GDM1 (cell line): ENCODE measurements around the gene CACNB4.
"Not testable (repeated sequence)": the region's sequence is repeated elsewhere in the genome, so short reads cannot be mapped to it uniquely, and the experiment has no call there.

Source experiments
- DNase-seq: peaks from one replicate; lab custom pipeline; 2025; lab: John Stamatoyannopoulos, UW

The CACNB4 gene

DNA sequence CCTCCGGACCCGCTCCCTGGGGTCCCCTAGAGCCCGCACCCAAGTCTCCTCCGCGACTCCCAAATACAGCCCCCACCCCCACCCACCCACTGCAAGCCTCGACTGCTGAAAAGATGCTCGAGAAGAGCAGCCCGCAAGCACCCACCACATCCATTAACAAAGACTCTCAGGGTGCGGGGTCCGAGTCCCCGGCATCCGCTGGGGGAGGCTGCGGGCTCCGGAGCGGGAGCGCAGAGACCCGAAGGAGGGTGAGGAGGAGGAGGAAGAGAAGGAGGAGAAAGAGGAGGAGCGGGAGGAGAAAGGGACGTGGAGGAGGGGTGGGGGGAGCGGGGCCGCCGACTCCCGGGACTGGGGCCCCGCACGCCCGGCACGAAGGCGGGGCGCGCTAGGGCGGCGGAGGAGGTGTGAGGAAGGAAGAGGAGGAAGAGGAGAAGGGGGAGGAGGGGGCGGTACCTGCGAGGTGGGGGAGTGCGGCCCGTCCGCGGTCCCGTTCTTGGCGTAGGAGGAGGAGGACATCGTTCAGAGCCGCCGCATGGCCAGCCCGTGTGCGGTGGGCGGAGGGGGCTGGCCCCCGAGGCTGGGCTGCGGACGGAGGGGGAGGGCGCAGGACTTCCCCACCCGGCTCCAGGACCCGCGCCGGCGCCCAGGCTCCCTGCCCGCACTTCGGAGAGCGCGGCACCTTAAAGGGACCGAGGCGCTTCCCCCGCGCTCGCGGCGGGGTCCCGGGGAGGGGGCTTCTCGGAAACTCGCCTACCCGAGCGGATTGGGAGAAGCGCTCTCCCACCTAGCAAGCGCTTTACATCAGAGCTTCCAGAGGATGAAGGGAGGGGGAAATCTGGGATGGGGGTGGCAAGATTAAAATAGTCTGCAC, at the start of gene CACNB4:
Gene CACNB4 (minus strand): TSS at position 549 of the 871 bp plus-strand sequence.
- DNase-seq = peak; percentile 61

DNA sequence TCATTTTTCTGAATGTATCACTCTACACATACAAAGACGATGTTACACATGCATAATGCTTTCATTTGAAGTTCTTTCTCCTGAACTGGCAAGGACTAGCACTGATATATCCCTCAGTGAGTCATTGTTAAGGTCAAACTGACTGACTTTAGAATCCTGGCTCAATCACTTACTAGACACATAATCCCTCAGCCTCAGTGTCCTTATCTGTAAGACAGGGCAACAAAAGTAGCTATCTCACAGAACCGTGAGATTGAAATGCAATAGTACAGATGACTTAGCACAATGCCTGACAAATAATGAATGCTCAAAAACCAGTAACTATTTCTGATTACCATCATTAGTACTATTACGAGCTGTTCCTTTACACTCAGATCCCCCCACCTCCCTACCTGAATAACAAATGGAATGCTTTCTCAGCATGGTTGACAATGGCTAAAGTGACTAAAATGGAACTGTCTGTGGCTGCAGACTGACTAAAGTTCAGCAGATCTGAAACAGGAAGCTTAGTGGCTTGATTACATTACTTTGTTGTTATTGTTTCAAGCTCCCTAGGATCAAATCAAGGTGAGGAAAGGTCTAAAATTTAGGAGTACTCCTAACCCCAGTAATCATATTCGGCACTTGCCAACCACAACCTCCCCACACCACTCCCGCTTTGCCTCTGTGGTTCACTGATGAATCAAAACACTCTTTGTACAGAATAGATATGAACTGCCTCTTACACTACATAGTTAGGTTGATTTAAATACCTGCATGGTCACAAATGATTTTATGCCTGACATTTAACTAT, 35.8 kb upstream of the CACNB4 start:
- no peak for DNase-seq

- no peak for DNase-seq
Observed at GRCh38 chr2:152132306-152132705, 33.5 kb upstream of the CACNB4 start.

DNA sequence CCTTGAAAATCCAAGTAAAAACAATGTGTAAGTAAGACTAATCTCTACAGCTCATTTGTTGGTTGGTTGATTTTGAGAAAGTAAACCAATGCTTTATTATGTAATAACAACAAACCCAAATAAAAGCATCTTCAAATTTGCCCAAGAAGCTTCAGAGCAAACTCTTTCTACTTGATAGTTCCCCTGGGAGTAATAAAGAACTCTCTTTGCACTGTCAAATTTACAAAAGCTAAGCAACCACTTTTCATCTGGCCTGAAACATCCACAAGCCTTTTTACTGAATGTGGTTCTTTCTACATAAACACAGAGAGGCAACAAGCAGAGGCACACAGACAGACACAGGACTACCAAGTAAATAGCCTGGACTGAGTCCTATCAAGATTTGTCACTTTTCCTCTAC, 28.8 kb upstream of the CACNB4 start:
- no peak for DNase-seq

- DNase-seq = no peak
Observed at GRCh38 chr2:152126664-152127063, 27.8 kb upstream of the CACNB4 start.

DNA sequence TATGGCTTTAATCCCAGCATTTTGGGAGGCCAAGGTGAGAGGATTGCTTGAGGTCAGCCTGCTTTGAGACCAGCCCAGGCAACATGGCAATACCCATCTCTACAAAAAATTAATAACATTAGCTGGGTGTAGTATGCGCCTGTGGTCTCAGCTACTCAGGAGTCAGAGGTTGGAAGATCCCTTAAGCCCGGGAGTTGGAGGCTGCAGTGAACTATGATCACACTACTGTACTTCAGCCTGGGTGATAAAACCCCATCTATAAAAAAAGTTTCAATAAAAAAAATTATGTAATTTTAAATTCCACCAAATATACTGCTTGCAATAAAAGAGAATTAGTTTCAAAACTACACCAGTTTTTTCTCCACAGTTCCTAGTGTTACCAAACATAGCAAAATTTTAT, 23.3 kb upstream of the CACNB4 start:
- no peak for DNase-seq

DNA sequence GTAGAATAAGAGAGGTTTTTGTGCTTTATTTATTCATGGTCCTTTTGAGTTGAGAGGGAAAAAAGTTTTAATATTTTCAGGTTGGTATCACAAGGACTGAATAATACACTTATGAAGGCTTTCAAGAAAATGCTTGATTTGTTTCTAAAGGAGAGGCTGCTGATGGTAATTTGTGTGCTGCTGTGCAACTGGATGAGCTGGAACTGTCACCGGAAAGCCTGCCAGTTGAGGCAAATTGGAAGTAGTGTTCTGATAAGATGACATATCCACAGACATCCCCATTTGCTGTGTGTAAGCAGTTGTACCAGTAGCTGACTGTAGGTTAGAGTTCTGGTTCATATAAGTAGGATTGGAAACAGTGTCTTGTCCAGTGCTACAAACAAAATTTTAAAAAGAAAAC, 21.6 kb upstream of the CACNB4 start:
- DNase-seq = no peak

GRCh38 chr2:152115952-152116351, 17.1 kb upstream of the CACNB4 start:
- DNase-seq = no peak

DNA sequence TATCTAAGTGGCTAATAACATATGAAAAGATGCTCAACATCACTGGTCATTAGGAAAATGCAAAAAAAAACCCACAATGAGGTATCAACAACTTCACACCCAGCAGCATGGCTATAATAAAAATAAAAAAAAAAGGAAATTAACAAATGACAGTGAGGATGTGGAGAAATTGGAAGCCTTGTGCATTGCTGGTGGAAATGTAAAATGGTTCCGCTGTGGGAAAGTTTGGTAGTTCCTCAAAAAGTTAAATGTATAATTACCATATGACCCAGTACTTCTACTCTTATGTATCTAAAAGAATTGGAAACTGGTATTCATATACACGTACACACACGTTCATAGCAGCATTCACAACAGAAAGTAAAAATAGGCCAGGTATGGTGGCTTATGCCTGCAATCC, 15.5 kb upstream of the CACNB4 start:
- no peak for DNase-seq

DNA sequence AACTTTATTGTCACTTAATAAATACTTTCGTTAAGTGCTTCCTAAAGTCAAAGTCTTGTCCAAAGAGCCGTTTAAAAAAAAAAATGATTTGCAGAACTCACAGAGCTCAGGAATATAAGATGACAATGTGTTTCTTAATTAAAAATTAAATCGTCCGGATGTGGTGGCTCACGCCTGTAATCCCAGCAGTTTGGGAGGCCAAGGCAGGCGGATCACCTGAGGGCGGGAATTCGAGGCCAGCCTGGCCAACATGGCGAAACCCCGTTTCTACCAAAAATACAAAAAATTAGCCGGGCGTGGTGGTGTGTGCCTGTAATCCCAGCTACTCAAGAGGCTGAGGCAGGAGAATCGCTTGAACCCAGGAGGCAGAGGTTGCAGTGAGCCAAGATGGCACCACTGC, 8.3 kb upstream of the CACNB4 start:
- not testable (repeated sequence) for DNase-seq

GRCh38 chr2:152106464-152106863, 7.6 kb upstream of the CACNB4 start:
- no peak for DNase-seq

GRCh38 chr2:152103271-152103670, 4.4 kb upstream of the CACNB4 start:
- no peak for DNase-seq

DNA sequence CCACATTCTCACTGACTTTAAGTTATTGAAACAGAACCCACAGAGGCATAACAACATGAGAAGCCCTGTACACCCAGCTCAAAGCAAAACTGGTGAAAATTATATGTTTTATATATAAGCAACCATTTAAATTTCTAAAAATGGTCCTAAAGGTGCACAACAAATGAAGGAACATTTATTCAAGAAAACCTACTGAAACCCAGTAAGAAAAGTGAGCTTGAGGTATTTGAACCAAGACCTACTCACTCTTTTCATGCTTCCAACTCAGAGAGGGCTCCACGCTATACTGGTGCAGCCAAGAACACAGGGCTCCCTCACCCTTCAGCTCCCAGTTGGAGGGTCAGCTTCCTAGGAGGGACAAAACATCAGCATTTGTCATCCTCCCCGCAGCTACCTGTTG, 2.1 kb upstream of the CACNB4 start:
- no peak for DNase-seq

DNA sequence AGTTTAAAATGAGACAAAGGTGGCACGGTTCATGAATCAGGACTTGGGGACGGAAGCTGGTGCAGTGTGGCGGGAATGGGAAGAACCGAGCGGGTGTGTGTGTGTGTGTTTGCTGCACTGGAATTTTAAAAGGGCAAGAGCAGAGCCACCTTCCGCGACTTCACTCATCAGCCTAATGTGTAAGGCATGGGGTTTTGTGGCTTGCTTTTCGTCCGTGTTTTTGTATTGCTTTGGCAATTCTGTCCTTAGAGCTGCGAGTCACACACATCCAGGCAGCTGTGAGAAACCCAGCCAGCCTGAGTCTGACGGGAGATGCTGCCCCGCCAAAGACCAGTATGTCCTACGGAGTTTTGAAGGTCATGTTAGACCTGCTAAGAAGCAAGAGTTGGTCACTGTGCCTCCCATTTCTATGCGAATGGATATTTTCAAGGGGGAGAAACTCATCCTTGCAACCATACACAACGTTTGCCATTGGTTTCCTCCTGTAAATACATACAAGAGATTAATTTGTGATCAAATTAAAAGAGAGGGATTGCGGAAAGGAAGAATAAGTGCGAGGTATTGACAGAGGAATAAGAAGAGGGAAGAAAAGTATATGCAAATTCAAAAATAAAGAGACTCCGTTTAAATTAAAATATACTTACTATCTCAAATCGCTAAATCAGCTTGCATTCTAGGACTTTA, 665 bp upstream of the CACNB4 start:
- peak; percentile 15 for DNase-seq

DNA sequence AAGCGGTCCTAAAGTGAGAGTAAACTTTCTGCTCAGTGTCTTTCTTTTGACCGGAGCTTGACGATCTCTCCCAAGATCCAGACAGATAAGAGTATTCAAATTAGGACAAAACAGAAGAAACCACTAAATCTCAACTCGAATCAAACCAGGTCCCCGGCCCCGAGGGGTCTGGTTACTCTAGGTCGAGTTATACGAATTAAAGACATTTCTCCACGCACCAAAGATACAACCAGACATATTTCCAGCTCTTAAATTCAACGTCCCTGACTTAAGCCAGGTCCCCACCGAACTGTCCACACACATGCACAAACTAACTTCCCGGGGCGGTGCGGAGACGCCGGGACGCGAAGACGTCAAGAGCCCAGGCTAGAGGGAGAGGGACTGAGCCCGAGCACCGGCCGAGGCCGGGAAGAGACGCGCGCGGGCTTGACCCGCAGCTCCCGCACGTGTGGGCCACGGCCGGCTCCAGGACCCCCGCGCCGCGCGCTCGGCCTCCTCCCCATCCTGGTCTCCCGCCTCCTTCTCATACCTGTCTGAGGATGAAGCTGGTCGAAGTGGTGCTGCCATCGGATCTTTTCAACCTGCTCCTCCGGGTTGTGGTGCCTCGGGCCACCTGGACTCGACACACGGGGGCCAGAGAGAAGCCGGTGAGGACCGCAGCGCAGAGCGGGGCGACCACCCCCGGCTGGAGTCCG, 896 bp downstream of the CACNB4 start:
- no peak for DNase-seq

DNA sequence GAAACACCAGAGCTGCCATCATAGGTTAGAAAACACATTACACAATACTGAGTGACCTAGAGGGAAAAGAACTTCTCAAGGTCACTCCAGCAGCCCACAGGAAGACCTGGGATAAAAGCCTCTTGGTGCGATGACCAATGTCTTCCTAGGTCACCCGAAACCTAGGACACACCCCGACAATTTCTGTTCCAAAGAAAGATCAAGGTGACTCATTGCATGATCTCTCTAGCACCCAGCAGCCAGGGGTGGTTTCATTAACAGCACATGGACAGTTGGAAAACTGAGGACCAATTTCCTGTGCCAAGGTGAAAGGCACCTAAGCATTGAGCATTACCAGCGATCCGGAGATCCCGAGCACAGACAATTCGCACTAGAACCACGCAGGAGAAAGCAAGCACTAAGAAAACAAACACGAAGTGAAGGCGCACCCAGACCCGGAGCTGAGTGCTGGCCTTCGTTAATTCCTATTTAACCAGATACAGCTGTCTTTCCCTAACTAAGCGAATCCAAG, 1.5 kb downstream of the CACNB4 start:
- DNase-seq = no peak

DNA sequence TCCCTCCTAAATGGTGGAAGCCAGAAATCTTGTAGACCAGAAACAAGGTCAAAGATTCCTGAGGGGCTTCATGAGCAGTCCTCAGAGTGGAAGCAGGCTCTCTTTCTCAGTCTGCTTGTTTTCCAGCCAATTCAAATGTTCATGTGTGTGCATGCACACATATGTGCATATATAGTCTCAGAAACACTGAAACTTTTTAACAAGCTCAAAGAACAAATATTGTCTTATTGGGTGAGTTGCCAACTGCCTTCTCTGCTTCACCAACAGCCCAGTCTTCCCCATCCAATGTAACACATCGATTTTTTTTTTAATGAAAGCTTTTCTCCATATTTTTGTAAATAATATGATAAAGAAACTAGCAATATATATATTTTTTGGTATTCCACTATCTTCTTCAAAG, 3.7 kb downstream of the CACNB4 start:
- no peak for DNase-seq

DNA sequence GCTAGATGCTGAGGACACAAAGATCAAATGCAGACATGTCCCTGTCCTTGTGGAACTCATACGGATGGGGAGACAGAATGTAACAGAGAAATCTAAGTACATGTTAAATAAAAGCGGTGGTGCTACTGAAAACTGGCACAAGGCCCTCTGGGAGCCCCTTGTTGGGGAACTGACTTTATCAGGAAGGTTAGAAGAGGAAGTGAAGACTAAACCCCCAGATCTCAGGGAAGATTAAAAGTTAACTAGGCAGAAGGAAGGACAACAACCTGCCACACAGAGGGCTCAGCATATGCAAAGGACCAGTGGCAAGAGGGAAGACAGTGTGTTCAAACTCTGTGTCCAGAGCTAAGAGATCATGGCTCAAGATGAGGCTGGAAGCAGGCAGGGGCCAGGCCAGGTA, 4.8 kb downstream of the CACNB4 start:
- DNase-seq = no peak

- DNase-seq = no peak
Observed at GRCh38 chr2:152093464-152093863, 5.4 kb downstream of the CACNB4 start.

DNA sequence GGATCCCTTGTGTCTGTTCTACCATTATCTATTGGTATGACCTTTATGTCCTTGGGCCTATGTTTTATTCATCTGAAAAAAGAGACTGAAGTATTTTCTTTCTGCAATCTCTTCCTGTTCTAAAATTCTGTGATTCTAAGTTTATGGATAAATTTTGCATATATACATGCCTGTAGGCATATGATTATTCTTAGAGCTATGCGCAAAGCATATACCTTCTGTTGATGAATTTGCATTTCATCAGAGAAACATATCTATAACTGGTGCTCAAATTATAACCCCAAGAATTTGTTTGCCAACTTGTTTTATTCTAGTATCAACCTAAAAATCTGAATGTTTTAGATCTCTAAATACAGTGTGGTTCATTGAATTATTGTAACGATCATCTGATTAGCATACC, 6.7 kb downstream of the CACNB4 start:
- no peak for DNase-seq

GRCh38 chr2:152090726-152091125, 8.1 kb downstream of the CACNB4 start:
- DNase-seq = not testable (repeated sequence)

DNA sequence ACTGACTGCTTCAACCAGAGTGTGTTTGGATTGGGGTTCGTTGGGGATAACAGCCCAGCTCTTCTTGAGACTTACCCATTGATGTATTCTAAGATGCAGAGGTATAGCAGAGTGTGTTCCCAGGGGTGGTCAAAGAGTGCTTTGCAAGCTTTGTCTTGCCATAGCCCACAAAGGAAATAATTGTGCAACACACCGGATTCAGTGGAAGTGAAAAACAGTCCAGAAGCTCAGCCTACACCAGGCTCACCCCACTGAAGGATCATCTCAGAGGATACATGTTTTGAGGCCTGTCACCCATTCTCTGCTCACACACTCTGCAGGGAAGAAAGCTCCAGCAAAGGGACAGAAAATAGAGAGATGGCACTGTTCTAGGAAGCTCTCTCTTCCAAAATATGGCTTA, 9.6 kb downstream of the CACNB4 start:
- DNase-seq = peak; percentile 81
